Effector memory CD8-positive, alpha-beta T cell (primary cell): Measurements from ENCODE around the gene ASIC4.

Experiments used
- ATAC-seq: fragments of 150-1000 bp; cut with Tn5 transposase; replicated peaks from 2 replicates; pipeline ENCODE4 v1.10.0; 2021; ENCODE audit warnings: mild to moderate bottlenecking, moderate library complexity
- DNase-seq, 3 experiments: peaks; one replicate each; pipeline ENCODE4 v3.0.0; 2021
- H3K27ac Mint-ChIP-seq, 2 donors: one replicate each; pipeline ENCODE4 v1.8.0; 2022; ENCODE audit warnings: mild to moderate bottlenecking in 2 of 2, mixed read lengths in 2 of 2, moderate library complexity in 2 of 2
- H3K27me3 Mint-ChIP-seq, 2 donors: one replicate each; pipeline ENCODE4 v1.8.0; 2022; ENCODE audit warnings: mixed read lengths in 2 of 2
- H3K36me3 Mint-ChIP-seq: one replicate; pipeline ENCODE4 v1.8.0; 2022; ENCODE audit warnings: mild to moderate bottlenecking, moderate library complexity, mixed read lengths; ENCODE audit not compliant: insufficient read depth
- H3K4me1 Mint-ChIP-seq, 2 donors: one replicate each; pipeline ENCODE4 v1.8.0; 2022; ENCODE audit warnings: low read depth in 2 of 2, mixed read lengths in 2 of 2
- H3K4me3 Mint-ChIP-seq, 2 donors: one replicate each; pipeline ENCODE4 v1.8.0; 2022; ENCODE audit warnings: mild to moderate bottlenecking in 2 of 2, mixed read lengths in 2 of 2, moderate library complexity in 2 of 2
- H3K9me3 Mint-ChIP-seq, 2 donors: one replicate each; pipeline ENCODE4 v1.8.0; 2022; ENCODE audit warnings: mixed read lengths in 2 of 2

ASIC4 gene

GRCh38 chr2:219574484-219575311 lies 60.4 kb downstream of the ASIC4 start:
- ATAC-seq = no peak
- Mint-ChIP-seq H3K4me3 (no peak overlapping the region), H3K27ac (no peak overlapping the region), H3K27me3 (peaks cover 61 to 80% of the 10 kb centered on the region in 2 donors), H3K36me3 (peaks cover 2% of the 10 kb centered on the region), H3K9me3 (no peaks in the 10 kb centered on the region), H3K4me1 (no peaks in the 10 kb centered on the region)
- no peak for DNase-seq

GRCh38 chr2:219575566-219576504 lies 61.6 kb downstream of the ASIC4 start:
- H3K27me3 Mint-ChIP-seq = peaks cover 56 to 76% of the 10 kb centered on the region in 2 donors
- ATAC-seq = no peak
- no peaks in the 10 kb centered on the region for H3K4me1 Mint-ChIP-seq
- H3K4me3 Mint-ChIP-seq = no peak overlapping the region
- DNase-seq = no peak
- no peak overlapping the region for H3K27ac Mint-ChIP-seq
- peaks cover 2% of the 10 kb centered on the region for H3K36me3 Mint-ChIP-seq
- no peaks in the 10 kb centered on the region for H3K9me3 Mint-ChIP-seq

- no peak overlapping the region for H3K4me3 Mint-ChIP-seq
- H3K27ac Mint-ChIP-seq = peak overlapping the region in 1 of 2 donors; percentile 11
- H3K4me1 Mint-ChIP-seq = no peaks in the 10 kb centered on the region
- H3K9me3 Mint-ChIP-seq = no peaks in the 10 kb centered on the region
- peaks cover 2% of the 10 kb centered on the region for H3K36me3 Mint-ChIP-seq
- ATAC-seq = no peak
- DNase-seq = no peak
- peaks cover 52 to 80% of the 10 kb centered on the region in 2 donors for H3K27me3 Mint-ChIP-seq
Measured at GRCh38 chr2:219576505-219577388, 62.5 kb downstream of the ASIC4 start.

- Mint-ChIP-seq H3K27me3 (peaks cover 37 to 57% of the 10 kb centered on the region in 2 donors), H3K27ac (no peak overlapping the region), H3K4me3 (no peak overlapping the region), H3K36me3 (peaks cover 2% of the 10 kb centered on the region), H3K9me3 (no peaks in the 10 kb centered on the region), H3K4me1 (no peaks in the 10 kb centered on the region)
- ATAC-seq (no peak), DNase-seq (no peak)
Measured at GRCh38 chr2:219578811-219579613, 64.7 kb downstream of the ASIC4 start.

- no peak for DNase-seq
- no peak overlapping the region for H3K27ac Mint-ChIP-seq
- H3K27me3 Mint-ChIP-seq = peaks cover 38 to 60% of the 10 kb centered on the region in 2 donors
Measured at GRCh38 chr2:219581346-219581745, 67.1 kb downstream of the ASIC4 start.

More at GRCh38 chr2:219581346-219581745, 67.1 kb downstream of the ASIC4 start:
- Mint-ChIP-seq H3K4me1 (no peaks in the 10 kb centered on the region), H3K36me3 (peaks cover 5% of the 10 kb centered on the region), H3K9me3 (no peaks in the 10 kb centered on the region), H3K4me3 (no peak overlapping the region)
- no peak for ATAC-seq
